GM18907 (cell line): ENCODE data around the gene WSB2.
"Not testable (repeated sequence)": the region's sequence is repeated elsewhere in the genome, so short reads cannot be mapped to it uniquely, and the experiment has no call there.

ENCODE experiments used
- ATAC-seq: cut with Tn5 transposase; IDR thresholded peaks from one replicate; pipeline ENCODE4 v1.9.1; 2021; ENCODE audit warnings: mild to moderate bottlenecking, moderate library complexity; ENCODE audit not compliant: unreplicated experiment

Gene WSB2

GRCh38 chr12:117999806-118000205 lies 61.2 kb downstream of the WSB2 start:
- ATAC-seq = not testable (repeated sequence)

DNA sequence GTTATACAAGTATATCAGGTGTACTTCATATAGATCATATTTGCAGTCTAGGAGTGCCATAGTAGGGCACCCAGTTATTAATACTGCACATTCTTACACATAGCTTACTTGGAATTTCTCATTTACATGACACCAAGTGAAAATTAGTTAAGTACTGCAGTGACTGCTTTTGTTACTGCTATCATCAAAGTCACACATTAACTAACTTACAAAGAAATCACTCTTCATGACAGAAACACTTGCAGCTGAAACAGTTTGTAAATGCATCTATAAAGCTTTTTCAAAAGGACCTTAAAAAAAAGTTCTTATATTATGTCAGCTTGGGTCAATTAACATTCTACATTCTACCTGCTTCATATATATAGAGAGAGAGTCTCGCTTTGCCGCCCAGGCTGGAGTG lies 62.3 kb downstream of the WSB2 start:
- ATAC-seq = no peak

GRCh38 chr12:117994551-117995438 lies 66.2 kb downstream of the WSB2 start:
- no peak for ATAC-seq

DNA sequence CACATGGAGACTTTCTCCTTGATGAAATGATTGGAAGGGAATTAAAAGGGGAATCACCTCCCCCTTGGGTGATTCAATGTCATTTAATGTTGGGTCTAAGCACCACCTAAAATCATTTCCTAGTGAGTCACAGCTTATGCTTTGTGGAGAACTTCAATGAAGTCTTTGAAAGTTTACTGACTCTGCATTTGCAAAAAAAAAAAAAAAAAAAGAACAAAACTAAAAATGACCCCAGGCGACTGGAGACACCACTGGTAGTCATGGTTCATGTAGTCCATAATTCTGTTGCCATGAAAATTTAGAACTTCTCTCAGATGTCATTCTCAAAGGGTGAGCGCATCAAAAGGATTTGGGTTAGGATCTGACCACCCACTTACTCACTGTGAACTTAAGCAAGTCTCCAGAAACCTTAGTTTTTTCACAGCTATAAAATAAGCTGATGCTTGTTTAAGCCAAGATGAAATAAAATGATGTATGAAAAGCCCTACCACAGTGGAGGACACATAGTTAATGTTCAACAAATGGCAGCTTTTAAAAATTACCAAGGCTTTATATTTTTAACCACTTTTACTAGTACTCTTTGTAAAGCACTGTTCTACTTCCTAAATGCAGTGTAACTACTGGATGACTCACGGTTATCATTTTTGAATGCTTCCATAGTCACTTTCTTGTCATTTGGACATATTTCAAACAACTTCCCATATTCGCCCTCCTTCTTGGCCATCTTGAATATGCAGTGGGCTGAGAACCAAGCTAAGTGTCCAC lies 74.1 kb downstream of the WSB2 start:
- no peak for ATAC-seq

DNA sequence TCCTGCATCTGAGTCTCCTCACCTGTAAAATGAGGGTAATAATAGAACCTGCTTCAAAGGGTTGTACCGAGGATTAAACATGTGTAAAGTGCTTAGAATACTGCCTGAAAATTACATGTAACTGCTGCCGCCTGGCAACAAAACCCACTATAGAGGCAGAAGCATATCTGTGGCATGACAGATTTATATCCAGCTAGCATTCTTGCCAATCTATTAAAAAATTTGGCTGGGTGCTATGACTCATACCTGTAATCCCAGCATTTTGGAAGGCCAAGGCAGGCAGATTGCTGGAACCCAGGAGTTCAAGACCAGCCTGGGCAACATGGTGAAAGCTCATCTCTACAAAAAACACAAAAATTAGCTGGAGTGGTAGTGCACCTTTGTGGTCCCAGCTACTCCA lies 75.8 kb downstream of the WSB2 start:
- no peak for ATAC-seq
